Suprapubic skin (tissue), 4 donors: Measurements from ENCODE around the gene NRXN3. TPM values are rescaled to one million over a fixed set of nuclear protein-coding genes. Genes with fewer than 3 reads are reported as not detected.

Experiments used
- DNase-seq, 2 donors: peaks; one replicate each; pipeline ENCODE4 v3.0.0-alpha.2; 2019; ENCODE audit warnings: low spot score in 2 of 2
- H3K27ac ChIP-seq: fragments of 200-600 bp; sonication (generic); one replicate; pipeline ENCODE4 v1.5.1; 2019
- H3K27me3 ChIP-seq: fragments of 200-600 bp; sonication (generic); one replicate; pipeline ENCODE4 v1.5.1; 2019
- H3K36me3 ChIP-seq: fragments of 200-600 bp; sonication (generic); one replicate; pipeline ENCODE4 v1.5.1; 2019
- H3K4me1 ChIP-seq: fragments of 200-600 bp; sonication (generic); one replicate; pipeline ENCODE4 v1.5.1; 2019
- H3K4me3 ChIP-seq: fragments of 200-600 bp; sonication (generic); one replicate; pipeline ENCODE4 v1.5.1; 2019; ENCODE audit warnings: mild to moderate bottlenecking
- H3K9me3 ChIP-seq: fragments of 200-600 bp; sonication (generic); one replicate; pipeline ENCODE4 v1.5.1; 2019
- CTCF ChIP-seq, 2 donors: fragments of 200-600 bp in 1 of 2; fragments of 450-650 bp in 1 of 2; sonication (generic) in 1 of 2; IDR thresholded peaks; one replicate each; pipeline ENCODE4 v1.5.1; 2016 to 2019; ENCODE audit warnings: antibody characterized with exemption in 2 of 2, mild to moderate bottlenecking in 1 of 2, moderate library complexity in 1 of 2
- EP300 ChIP-seq: sonication (generic); formaldehyde crosslinking; IDR thresholded peaks from one replicate; pipeline ENCODE4 v1.6.1; 2017; ENCODE audit warnings: antibody characterized with exemption
- POLR2A ChIP-seq, 2 donors: fragments of 450-650 bp; IDR thresholded peaks; one replicate each; pipeline ENCODE4 v1.6.1; 2017; ENCODE audit warnings: antibody characterized with exemption in 2 of 2, mild to moderate bottlenecking in 2 of 2, moderate library complexity in 2 of 2
- POLR2AphosphoS5 ChIP-seq, 3 donors: sonication (generic); formaldehyde crosslinking; IDR thresholded peaks; one replicate each; pipeline ENCODE4 v1.6.1; 2017; ENCODE audit warnings: antibody characterized with exemption in 3 of 3
- WGBS: methylation state at CpG from one replicate; pipeline ENCODE4 v1.1.5; 2018; 5-methylcytosine and 5-hydroxymethylcytosine counted together
- total RNA-seq, 4 donors: library from RNA; depleted of rRNA; stranded (reverse); fragments of >200 nt; gene quantifications; one replicate each; pipeline ENCODE4 v1.1.0, GENCODE V29; 2016

The NRXN3 gene
- total RNA-seq, 4 donors from 2014 or later, result 0.79 to 4.3 (median 3.3) TPM

GRCh38 chr14:79614448-79614847 is 1444.3 kb downstream of the NRXN3 start:
- no peaks in the 10 kb centered on the region for H3K27me3 ChIP-seq
- no peak for DNase-seq
- H3K4me1 ChIP-seq, result no peaks in the 10 kb centered on the region
- TF ChIP-seq POLR2A (IDR thresholded peaks at IDR 0.05), result no peak
- TF ChIP-seq EP300, result no peak
- no peak for TF ChIP-seq POLR2AphosphoS5 (IDR thresholded peaks at IDR 0.05)
- TF ChIP-seq CTCF (IDR thresholded peaks at IDR 0.05), result no peak
- H3K27ac ChIP-seq, result no peak overlapping the region
- H3K36me3 ChIP-seq, result no peaks in the 10 kb centered on the region
- no peak overlapping the region for H3K4me3 ChIP-seq
- no peaks in the 10 kb centered on the region for H3K9me3 ChIP-seq
- WGBS, result 89% methylated on average over 5 of the region's 5 CpGs

DNA sequence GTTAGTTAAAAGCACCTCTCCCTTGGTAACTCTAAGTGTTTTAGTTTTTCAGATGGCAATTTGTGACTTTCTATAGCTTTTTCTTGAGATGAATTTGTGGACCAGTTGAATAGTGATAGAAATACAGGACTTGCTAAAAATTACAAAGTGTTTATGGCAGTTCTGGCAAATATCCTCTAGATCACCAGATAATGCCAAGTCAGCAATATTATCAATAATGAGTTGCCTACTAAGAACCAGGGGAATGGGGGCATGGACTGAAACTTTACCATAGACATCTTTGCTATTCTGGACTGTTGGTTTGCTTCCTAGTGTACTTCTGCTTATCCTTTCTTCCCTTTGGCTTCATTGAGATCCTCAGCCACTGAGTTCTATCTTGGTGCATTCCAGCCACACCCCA is 1456.9 kb downstream of the NRXN3 start:
- no peak for TF ChIP-seq CTCF (IDR thresholded peaks at IDR 0.05)
- TF ChIP-seq EP300, result no peak
- TF ChIP-seq POLR2A (IDR thresholded peaks at IDR 0.05), result no peak
- TF ChIP-seq POLR2AphosphoS5 (IDR thresholded peaks at IDR 0.05), result no peak
- Histone ChIP-seq H3K36me3 (no peaks in the 10 kb centered on the region), H3K27me3 (no peaks in the 10 kb centered on the region), H3K4me3 (no peak overlapping the region), H3K4me1 (no peaks in the 10 kb centered on the region), H3K9me3 (no peaks in the 10 kb centered on the region), H3K27ac (no peak overlapping the region)
- DNase-seq, result no peak

DNA sequence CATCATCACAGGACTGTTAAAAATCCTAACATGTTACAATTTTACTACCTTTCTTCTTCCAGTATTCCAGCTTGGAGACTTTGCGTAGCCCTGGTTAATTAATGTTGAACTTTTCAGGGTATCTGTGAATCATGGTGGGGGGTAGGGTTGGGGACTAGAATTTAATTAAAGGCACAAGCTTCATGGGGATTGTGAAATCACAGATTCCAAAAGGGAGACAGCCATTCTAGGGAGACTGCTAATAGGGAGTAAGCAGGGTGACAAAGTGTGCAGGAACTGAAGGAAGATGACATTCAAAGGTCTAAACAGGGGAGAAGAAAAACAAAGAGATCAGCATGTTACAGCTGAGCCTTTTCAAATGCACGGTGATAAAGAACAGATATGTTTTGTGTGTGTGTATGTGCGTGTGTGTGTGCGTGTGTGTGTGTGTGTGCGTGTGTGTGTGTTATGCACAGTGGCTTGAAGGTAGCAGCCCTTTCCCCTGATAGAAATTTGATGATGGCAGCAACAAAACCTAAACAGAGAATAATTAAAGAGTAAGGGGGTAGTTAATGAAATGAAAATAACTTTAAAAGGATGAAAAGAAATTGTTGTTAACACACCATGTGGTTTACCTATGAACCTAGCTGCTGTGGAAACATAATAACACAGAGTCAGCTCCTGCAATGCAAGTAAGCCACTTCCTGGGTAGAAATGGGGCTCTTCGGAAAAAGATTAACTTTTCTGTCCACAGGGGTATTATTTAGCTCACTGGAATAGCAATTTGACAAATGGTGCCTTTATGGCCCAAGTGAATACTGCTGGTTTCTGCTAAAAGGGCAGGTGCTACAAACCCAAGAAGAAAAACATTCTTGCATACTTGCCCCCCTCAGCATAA is 1459.5 kb downstream of the NRXN3 start:
- H3K9me3 ChIP-seq, result no peaks in the 10 kb centered on the region
- no peak for DNase-seq
- no peaks in the 10 kb centered on the region for H3K36me3 ChIP-seq
- H3K4me3 ChIP-seq, result no peak overlapping the region
- WGBS, result 76% methylated on average over 6 of the region's 6 CpGs
- H3K4me1 ChIP-seq, result no peaks in the 10 kb centered on the region
- H3K27ac ChIP-seq, result no peak overlapping the region
- no peaks in the 10 kb centered on the region for H3K27me3 ChIP-seq
- TF ChIP-seq POLR2AphosphoS5 (IDR thresholded peaks at IDR 0.05) (no peak), POLR2A (IDR thresholded peaks at IDR 0.05) (no peak), CTCF (IDR thresholded peaks at IDR 0.05) (no peak), EP300 (no peak)

DNA sequence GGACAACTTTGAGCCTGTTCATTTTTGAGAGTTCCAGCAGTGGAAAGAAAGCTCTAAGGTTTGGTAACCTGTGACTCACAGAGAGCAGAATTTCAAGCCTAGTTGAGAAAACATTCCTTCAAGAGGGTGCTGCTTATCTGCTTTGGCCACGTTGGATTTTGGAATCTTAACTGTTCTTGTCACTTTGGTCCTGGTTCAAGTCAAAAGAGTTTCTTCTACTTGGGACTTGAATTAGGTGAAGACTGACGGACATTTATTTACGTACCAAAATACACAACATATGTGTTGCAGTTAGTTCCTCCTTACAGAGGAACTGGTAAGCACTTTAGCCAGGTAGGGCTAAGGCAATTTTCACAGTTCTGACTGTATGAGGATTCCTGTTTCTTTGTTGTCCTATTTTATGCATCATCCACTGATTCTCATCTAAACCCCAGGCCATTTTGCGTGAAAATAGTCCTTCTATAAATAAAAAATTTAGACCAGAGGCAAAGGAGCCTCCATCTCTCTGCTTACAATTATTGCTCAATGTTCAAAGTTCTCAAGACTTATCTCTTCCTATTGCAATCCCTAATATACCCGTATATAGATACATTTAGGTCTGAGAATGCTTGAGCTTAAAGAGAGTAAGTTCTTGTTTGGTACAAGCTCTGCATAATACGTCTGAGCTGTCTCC is 1460.3 kb downstream of the NRXN3 start:
- TF ChIP-seq POLR2AphosphoS5 (IDR thresholded peaks at IDR 0.05) (no peak), EP300 (no peak), POLR2A (IDR thresholded peaks at IDR 0.05) (no peak), CTCF (IDR thresholded peaks at IDR 0.05) (no peak)
- no peak for DNase-seq
- Histone ChIP-seq H3K27me3 (no peaks in the 10 kb centered on the region), H3K4me3 (no peak overlapping the region), H3K9me3 (no peaks in the 10 kb centered on the region), H3K27ac (no peak overlapping the region), H3K4me1 (no peaks in the 10 kb centered on the region), H3K36me3 (no peaks in the 10 kb centered on the region)
- 79% methylated on average over 6 of the region's 6 CpGs for WGBS

DNA sequence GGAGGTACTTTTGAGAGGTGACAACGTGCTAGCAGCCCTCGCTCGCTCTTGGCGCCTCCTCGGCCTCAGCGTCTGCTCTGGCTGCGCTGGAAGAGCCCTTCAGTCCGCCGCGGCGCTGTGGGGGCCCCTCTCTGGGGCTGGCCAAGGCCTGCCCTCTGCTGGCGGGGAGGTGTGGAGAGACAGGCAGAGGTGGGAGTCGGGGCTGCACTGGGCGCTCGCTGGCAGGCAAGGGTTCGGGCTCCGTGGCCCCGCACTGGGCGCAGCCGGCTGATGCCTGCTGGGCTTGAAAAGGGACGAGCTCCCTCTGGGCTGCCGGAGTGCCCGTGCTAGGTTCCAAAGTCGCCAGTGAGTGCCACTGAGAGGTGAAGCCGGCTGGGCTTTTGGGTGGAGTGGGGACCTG is 1461.1 kb downstream of the NRXN3 start:
- no peak overlapping the region for H3K27ac ChIP-seq
- DNase-seq, result no peak
- no peaks in the 10 kb centered on the region for H3K9me3 ChIP-seq
- TF ChIP-seq POLR2A (IDR thresholded peaks at IDR 0.05) (no peak), EP300 (no peak), POLR2AphosphoS5 (IDR thresholded peaks at IDR 0.05) (no peak), CTCF (IDR thresholded peaks at IDR 0.05) (no peak)
- no peaks in the 10 kb centered on the region for H3K27me3 ChIP-seq
- no peaks in the 10 kb centered on the region for H3K4me1 ChIP-seq
- H3K36me3 ChIP-seq, result no peaks in the 10 kb centered on the region
- 94% methylated on average over 24 of the region's 25 CpGs for WGBS
- H3K4me3 ChIP-seq, result no peak overlapping the region
